Left lung (tissue), 10 donors: ENCODE results near the gene EBPL. TPM values are rescaled to one million over a fixed set of nuclear protein-coding genes. Genes with fewer than 3 reads are reported as not detected.

Experiments
- ATAC-seq: fragments of 200-7000 bp; cut with Tn5 transposase; one replicate; pipeline ENCODE4 v1.9.1; 2020; ENCODE audit warnings: moderate library complexity
- DNase-seq, 4 donors: peaks; one replicate each; pipeline ENCODE4 v3.0.0-alpha.2; 2013 to 2020
- H3K27ac ChIP-seq, 2 donors: fragments of 200-600 bp; sonication (generic) in 1 of 2; one replicate each; pipeline versions ENCODE4 v1.5.0 to v1.8.0; 2020 to 2021
- H3K27me3 ChIP-seq, 2 donors: fragments of 200-600 bp; sonication (generic) in 1 of 2; one replicate each; pipeline versions ENCODE4 v1.5.0 to v1.8.0; 2020 to 2021
- H3K36me3 ChIP-seq, 2 donors: fragments of 200-600 bp; sonication (generic) in 1 of 2; one replicate each; pipeline versions ENCODE4 v1.5.0 to v1.8.0; 2020 to 2021
- H3K4me1 ChIP-seq, 2 donors: fragments of 200-600 bp; one replicate each; pipeline ENCODE4 v1.8.0; 2021
- H3K4me3 ChIP-seq, 2 donors: fragments of 200-600 bp; sonication (generic) in 1 of 2; one replicate each; pipeline versions ENCODE4 v1.5.0 to v1.8.0; 2020 to 2021; ENCODE audit warnings: mild to moderate bottlenecking in 1 of 2
- H3K9me3 ChIP-seq, 2 donors: fragments of 200-600 bp; sonication (generic) in 1 of 2; one replicate each; pipeline versions ENCODE4 v1.5.0 to v1.8.0; 2020 to 2021
- CTCF ChIP-seq, 2 donors: fragments of 200-600 bp; sonication (generic) in 1 of 2; IDR thresholded peaks; one replicate each; pipeline versions ENCODE4 v1.5.0 to v1.8.0; 2021; ENCODE audit warnings: antibody characterized with exemption in 2 of 2
- intact Hi-C, 2 donors: fragments of 100-400 bp; cut with DNase I; formaldehyde crosslinking; loops; one replicate each; pipeline versions ENCODE4 v1.11.2 to v1.14.2; 2022
- polyA plus RNA-seq, 6 donors: library from polyadenylated mRNA; unstranded; fragments of 120-200 nt; gene quantifications; one replicate each; pipeline ENCODE4 v1.2.1, GENCODE V29; 2013; ENCODE audit not compliant: insufficient read length in 6 of 6
- total RNA-seq, 2 donors: library from RNA; stranded (reverse); fragmentation: NEBNext Ultra II Directional; extraction: Animal tissue kit (Norgen Biotek cat#: 25700); gene quantifications; one replicate each; pipeline ENCODE4 v1.2.1, GENCODE V29; 2021
- donor health status: DM: no; HTN: yes; CAD: no.
- donor health status: DM: no; HTN: no; CAD: no.

EBPL gene
- total and polyA plus RNA-seq, 8 donors: 54.6 to 79.9 (median 70.2) TPM

- Histone ChIP-seq H3K9me3 (no peaks in the 10 kb centered on the region), H3K4me3 (no peak overlapping the region), H3K36me3 (peaks cover 0 to 9% of the 10 kb centered on the region in 2 donors), H3K4me1 (no peaks in the 10 kb centered on the region), H3K27ac (no peak overlapping the region), H3K27me3 (no peaks in the 10 kb centered on the region)
- no peak for ATAC-seq
- intact Hi-C loops: no loop called here
- TF ChIP-seq CTCF (IDR thresholded peaks at IDR 0.05): no peak
- no peak for DNase-seq
Measured at GRCh38 chr13:49739498-49740187, 48.4 kb upstream of the EBPL start.

- ATAC-seq (peak; percentile 91), DNase-seq (peak in 2 of 4 donors; percentile 29 to 38)
- H3K36me3 ChIP-seq: peaks cover 0 to 36% of the 10 kb centered on the region in 2 donors
- H3K27me3 ChIP-seq: no peaks in the 10 kb centered on the region
- H3K9me3 ChIP-seq: no peaks in the 10 kb centered on the region
- no peak for TF ChIP-seq CTCF (IDR thresholded peaks at IDR 0.05)
- peaks cover 0 to 8% of the 10 kb centered on the region in 2 donors for H3K4me1 ChIP-seq
- intact Hi-C loops: no loop called here
- H3K4me3 ChIP-seq: no peak overlapping the region
- peak overlapping the region; percentile 47 to 53 for H3K27ac ChIP-seq
Measured at GRCh38 chr13:49733181-49733951, 42.1 kb upstream of the EBPL start.

GRCh38 chr13:49731766-49732165 is 40.5 kb upstream of the EBPL start:
- Histone ChIP-seq H3K9me3 (no peaks in the 10 kb centered on the region), H3K4me3 (no peak overlapping the region), H3K4me1 (peaks cover 0 to 8% of the 10 kb centered on the region in 2 donors), H3K27ac (no peak overlapping the region), H3K27me3 (no peaks in the 10 kb centered on the region), H3K36me3 (peaks cover 0 to 45% of the 10 kb centered on the region in 2 donors)
- intact Hi-C loops: no loop called here
- DNase-seq (no peak), ATAC-seq (no peak)
- TF ChIP-seq CTCF (IDR thresholded peaks at IDR 0.05): no peak

DNA sequence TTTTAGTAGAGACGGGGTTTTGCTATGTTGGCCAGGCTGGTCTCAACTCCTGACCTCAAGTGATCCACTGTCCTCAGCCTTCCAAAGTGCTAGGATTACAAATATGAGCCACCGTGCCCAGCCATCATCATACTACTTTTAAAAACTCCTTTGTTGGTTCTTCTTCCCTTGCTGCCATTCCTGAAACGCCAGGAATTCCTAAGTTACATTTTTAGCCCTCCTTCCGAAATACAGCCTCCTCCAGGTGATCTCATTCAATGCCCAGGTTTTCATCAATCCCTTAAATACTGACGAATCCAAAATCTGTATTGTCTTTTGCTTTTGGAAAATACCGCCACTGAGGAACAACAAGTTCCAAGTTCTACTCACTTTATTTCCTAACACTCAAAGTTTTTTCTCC is 25.3 kb upstream of the EBPL start:
- Histone ChIP-seq H3K4me3 (no peak overlapping the region), H3K27ac (no peak overlapping the region), H3K27me3 (no peaks in the 10 kb centered on the region), H3K36me3 (peaks cover 0 to 64% of the 10 kb centered on the region in 2 donors), H3K4me1 (no peaks in the 10 kb centered on the region), H3K9me3 (peaks cover 0 to 25% of the 10 kb centered on the region in 2 donors)
- DNase-seq: no peak
- no peak for TF ChIP-seq CTCF (IDR thresholded peaks at IDR 0.05)
- intact Hi-C loops: no loop called here
- no peak for ATAC-seq

DNA sequence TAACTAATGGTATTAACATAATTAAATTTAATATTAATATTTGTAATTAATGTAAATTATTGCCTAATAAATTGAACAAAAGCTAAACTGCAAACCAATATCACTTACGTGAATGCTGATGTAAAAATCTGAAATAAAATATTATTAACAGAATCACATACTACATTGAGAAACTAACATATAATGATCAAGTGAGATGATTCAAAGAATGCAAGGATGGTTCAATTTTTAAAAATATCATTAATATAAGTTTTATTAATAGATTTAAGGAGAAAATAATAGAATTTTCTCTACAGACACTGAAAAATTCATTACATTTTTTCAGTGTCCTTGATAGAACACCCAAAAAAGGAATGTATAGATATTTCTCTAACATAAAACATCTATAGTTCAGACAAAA is 23.5 kb upstream of the EBPL start:
- ATAC-seq (no peak), DNase-seq (no peak)
- Histone ChIP-seq H3K27me3 (no peaks in the 10 kb centered on the region), H3K4me1 (no peaks in the 10 kb centered on the region), H3K9me3 (peaks cover 0 to 25% of the 10 kb centered on the region in 2 donors), H3K27ac (no peak overlapping the region), H3K36me3 (peaks cover 0 to 54% of the 10 kb centered on the region in 2 donors), H3K4me3 (no peak overlapping the region)
- intact Hi-C loops: no loop called here
- no peak for TF ChIP-seq CTCF (IDR thresholded peaks at IDR 0.05)
